GM23338 (cell line): ENCODE data around the gene UBAC2. TPM values are rescaled to one million over a fixed set of nuclear protein-coding genes. Genes with fewer than 3 reads are reported as not detected.

Experiments
- ATAC-seq: fragments of 200-7000 bp; cut with Tn5 transposase; 3 replicates; pipeline ENCODE4 v1.9.1; 2020
- DNase-seq: peaks from one replicate; pipeline ENCODE4 v3.0.0-alpha.2; 2015; ENCODE audit warnings: low spot score
- H2AFZ ChIP-seq: fragments of 200-600 bp; sonication (generic); 2 replicates; pipeline ENCODE4 v1.8.0; 2016; ENCODE audit warnings: antibody characterized with exemption, mild to moderate bottlenecking, moderate library complexity
- H3F3A ChIP-seq: fragments of 200-600 bp; sonication (generic); replicated peaks from 2 replicates; pipeline ENCODE4 v1.8.0; 2017; ENCODE audit warnings: antibody characterized with exemption, mixed run types, low read depth
- H3K27ac ChIP-seq: fragments of 200-600 bp; sonication (generic); 2 replicates; pipeline ENCODE4 v1.6.1; 2016; ENCODE audit warnings: low read depth
- H3K27me3 ChIP-seq: fragments of 200-600 bp; sonication (generic); 2 replicates; pipeline ENCODE4 v1.8.0; 2016; ENCODE audit warnings: mild to moderate bottlenecking, mixed run types, moderate library complexity; ENCODE audit not compliant: insufficient read depth
- H3K36me3 ChIP-seq: fragments of 200-600 bp; sonication (generic); 2 replicates; pipeline ENCODE4 v1.8.0; 2016; ENCODE audit warnings: mild to moderate bottlenecking; ENCODE audit not compliant: insufficient read depth
- H3K4me1 ChIP-seq: fragments of 200-600 bp; sonication (generic); 2 replicates; pipeline ENCODE4 v1.8.0; 2016; ENCODE audit warnings: mild to moderate bottlenecking, moderate library complexity; ENCODE audit not compliant: insufficient read depth
- H3K4me2 ChIP-seq: fragments of 200-600 bp; sonication (generic); 2 replicates; pipeline ENCODE4 v1.7.1; 2017; ENCODE audit warnings: mixed run types
- H3K4me3 ChIP-seq: fragments of 200-600 bp; sonication (generic); 2 replicates; pipeline ENCODE4 v1.6.1; 2016; ENCODE audit warnings: mixed run types
- H3K79me2 ChIP-seq: fragments of 200-600 bp; sonication (generic); replicated peaks from 2 replicates; pipeline ENCODE4 v1.8.0; 2017; ENCODE audit warnings: mild to moderate bottlenecking; ENCODE audit not compliant: insufficient read depth
- H3K9me2 ChIP-seq: fragments of 200-600 bp; sonication (generic); 2 replicates; pipeline ENCODE4 v1.8.0; 2017; ENCODE audit not compliant: insufficient read depth
- H4K20me1 ChIP-seq: fragments of 200-600 bp; sonication (generic); replicated peaks from 2 replicates; pipeline ENCODE4 v1.8.0; 2017; ENCODE audit warnings: mild to moderate bottlenecking; ENCODE audit not compliant: insufficient read depth
- H3K27ac Mint-ChIP-seq: 2 replicates; pipeline ENCODE4 v1.8.0; 2020; ENCODE audit warnings: inconsistent platforms, mild to moderate bottlenecking, moderate library complexity, mixed read lengths
- H3K27me3 Mint-ChIP-seq: 3 replicates; pipeline ENCODE4 v1.8.0; 2022; ENCODE audit warnings: low read depth, mild to moderate bottlenecking, moderate library complexity, mixed read lengths, inconsistent platforms; ENCODE audit not compliant: insufficient read depth, poor library complexity
- H3K36me3 Mint-ChIP-seq: 3 replicates; pipeline ENCODE4 v1.8.0; 2021; ENCODE audit warnings: low read depth, mild to moderate bottlenecking, inconsistent platforms, moderate library complexity, mixed read lengths
- H3K4me1 Mint-ChIP-seq: 3 replicates; pipeline ENCODE4 v1.8.0; 2020; ENCODE audit warnings: mild to moderate bottlenecking, inconsistent platforms, mixed read lengths
- H3K4me3 Mint-ChIP-seq: 3 replicates; pipeline ENCODE4 v1.8.0; 2021; ENCODE audit warnings: moderate library complexity, mild to moderate bottlenecking, inconsistent platforms, mixed read lengths
- H3K9me3 Mint-ChIP-seq: 3 replicates; pipeline ENCODE4 v1.8.0; 2020; ENCODE audit warnings: moderate library complexity, mild to moderate bottlenecking, inconsistent platforms, mixed read lengths
- CREB1 ChIP-seq: fragments of 250-450 bp; sonication (Bioruptor Pico); IDR thresholded peaks from 2 replicates; pipeline ENCODE4 v1.5.0; 2020; ENCODE audit warnings: low read depth, mild to moderate bottlenecking, moderate library complexity
- EZH2 ChIP-seq: fragments of 200-600 bp; sonication (generic); IDR thresholded peaks from one replicate; pipeline ENCODE4 v1.8.0; 2017; ENCODE audit warnings: antibody characterized with exemption, mild to moderate bottlenecking, low read depth; ENCODE audit not compliant: unreplicated experiment
- EZH2phosphoT487 ChIP-seq: fragments of 200-600 bp; sonication (generic); IDR thresholded peaks from one replicate; pipeline ENCODE4 v1.8.1; 2018; ENCODE audit warnings: antibody characterized with exemption; ENCODE audit not compliant: unreplicated experiment
- JUNB ChIP-seq: IDR thresholded peaks from one replicate; pipeline ENCODE4 v1.6.1; 2016; ENCODE audit warnings: antibody characterized with exemption; ENCODE audit not compliant: unreplicated experiment
- NANOG ChIP-seq: IDR thresholded peaks from 2 replicates; pipeline ENCODE4 v1.6.1; 2016; ENCODE audit warnings: antibody characterized with exemption, borderline replicate concordance
- POLR2AphosphoS5 ChIP-seq: IDR thresholded peaks from 2 replicates; pipeline ENCODE4 v1.6.1; 2016; ENCODE audit warnings: antibody characterized with exemption, low read depth
- STAT1 ChIP-seq: IDR thresholded peaks from one replicate; pipeline ENCODE4 v1.6.1; 2016; ENCODE audit warnings: antibody characterized with exemption; ENCODE audit not compliant: unreplicated experiment
- ZNF114 ChIP-seq: fragments of 250-450 bp; sonication (Bioruptor Pico); IDR thresholded peaks from 2 replicates; pipeline ENCODE4 v1.5.0; 2020; ENCODE audit warnings: mild to moderate bottlenecking, moderate library complexity
- ZNF331 ChIP-seq: fragments of 250-450 bp; sonication (Bioruptor Pico); IDR thresholded peaks from 2 replicates; pipeline ENCODE4 v1.5.0; 2020; ENCODE audit warnings: low read depth, mild to moderate bottlenecking, moderate library complexity
- polyA plus RNA-seq: library from polyadenylated mRNA; unstranded; fragments of >200 nt; fragmentation: Nextera tagmentation; extraction: Ambion mirVana; gene quantifications from 2 replicates; pipeline ENCODE4 v1.2.1, GENCODE V29; 2016
- total RNA-seq: library from RNA; depleted of rRNA; stranded (reverse); fragments of >200 nt; shearing (Covaris generic); gene quantifications from 2 replicates; pipeline ENCODE4 v1.2.3, GENCODE V29; 2014
- TF ChIP-seq, protein P1 (sequence below): fragments of 250-450 bp; sonication (Bioruptor Pico); IDR thresholded peaks from 2 replicates; pipeline ENCODE4 v1.5.0; 2020; ENCODE audit warnings: mild to moderate bottlenecking, moderate library complexity
- TF ChIP-seq, protein P2 (sequence below), 2 experiments: fragments of 200-600 bp in 1 of 2; sonication (generic) in 1 of 2; conservative IDR thresholded peaks; 2 replicates each; pipeline versions ENCODE4 v1.5.1 to v1.6.1; 2016 to 2017; ENCODE audit warnings: antibody characterized with exemption in 2 of 2, low read depth in 2 of 2, mild to moderate bottlenecking in 2 of 2, moderate library complexity in 1 of 2
- TF ChIP-seq, protein P3 (sequence below): IDR thresholded peaks from one replicate; pipeline ENCODE4 v1.6.1; 2018; ENCODE audit warnings: antibody characterized with exemption; ENCODE audit not compliant: unreplicated experiment
- TF ChIP-seq, protein P4 (sequence below): IDR thresholded peaks from 2 replicates; pipeline ENCODE4 v1.6.1; 2016; ENCODE audit warnings: antibody characterized with exemption

The UBAC2 gene
- total and polyA plus RNA-seq, 2 experiments from 2014 or later = 37.9 to 76.9 TPM

DNA sequence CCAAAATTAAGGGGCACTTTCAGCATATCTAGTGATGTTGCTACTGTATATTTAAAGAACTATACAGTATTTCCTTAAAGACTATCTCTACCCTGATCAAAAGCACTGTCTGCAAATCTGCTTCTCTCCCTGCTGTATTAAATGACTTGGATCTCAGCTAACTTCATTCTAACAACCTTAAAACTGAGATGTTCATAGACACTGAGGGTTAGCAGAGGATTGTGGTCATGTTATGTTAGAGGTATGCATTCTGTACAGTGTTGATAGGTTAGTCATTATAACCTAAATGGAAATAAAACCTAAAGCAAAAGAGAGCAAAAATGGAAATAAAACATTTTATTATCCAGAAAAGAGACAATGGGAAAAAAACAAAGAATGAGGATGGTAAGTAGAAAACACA, 96.7 kb downstream of the UBAC2 start:
- H3K79me2 ChIP-seq = 0 out of 2 replicates have a peak, but pooled peaks cover 3% of the 10 kb centered on the region
- H3K4me3 Mint-ChIP-seq = no peak overlapping the region
- H3K27ac ChIP-seq = no peak overlapping the region
- peaks cover 12% of the 10 kb centered on the region; the same call in 1 of the 2 replicates for H4K20me1 ChIP-seq
- H3K27me3 ChIP-seq = no peaks in the 10 kb centered on the region
- H3K4me1 ChIP-seq = no peaks in the 10 kb centered on the region
- DNase-seq = no peak
- no peaks in the 10 kb centered on the region for H3F3A ChIP-seq
- no peak overlapping the region for H3K4me3 ChIP-seq
- no peaks in the 10 kb centered on the region for H3K9me2 ChIP-seq
- no peak overlapping the region for H2AFZ ChIP-seq
- H3K27me3 Mint-ChIP-seq = no peaks in the 10 kb centered on the region
- no peak overlapping the region for H3K27ac Mint-ChIP-seq
- no peaks in the 10 kb centered on the region for H3K9me3 Mint-ChIP-seq
- peaks cover 8% of the 10 kb centered on the region; the same call in 2 of the 3 replicates for H3K4me1 Mint-ChIP-seq
- TF ChIP-seq POLR2AphosphoS5 (no peak), ZNF331 (CRISPR knock-in tag) (no peak), JUNB (no peak), NANOG (no peak), CREB1 (CRISPR knock-in tag) (no peak), EZH2 (no peak), EZH2phosphoT487 (no peak), STAT1 (no peak), ZNF114 (no peak)
- TF ChIP-seq, protein P1, sequence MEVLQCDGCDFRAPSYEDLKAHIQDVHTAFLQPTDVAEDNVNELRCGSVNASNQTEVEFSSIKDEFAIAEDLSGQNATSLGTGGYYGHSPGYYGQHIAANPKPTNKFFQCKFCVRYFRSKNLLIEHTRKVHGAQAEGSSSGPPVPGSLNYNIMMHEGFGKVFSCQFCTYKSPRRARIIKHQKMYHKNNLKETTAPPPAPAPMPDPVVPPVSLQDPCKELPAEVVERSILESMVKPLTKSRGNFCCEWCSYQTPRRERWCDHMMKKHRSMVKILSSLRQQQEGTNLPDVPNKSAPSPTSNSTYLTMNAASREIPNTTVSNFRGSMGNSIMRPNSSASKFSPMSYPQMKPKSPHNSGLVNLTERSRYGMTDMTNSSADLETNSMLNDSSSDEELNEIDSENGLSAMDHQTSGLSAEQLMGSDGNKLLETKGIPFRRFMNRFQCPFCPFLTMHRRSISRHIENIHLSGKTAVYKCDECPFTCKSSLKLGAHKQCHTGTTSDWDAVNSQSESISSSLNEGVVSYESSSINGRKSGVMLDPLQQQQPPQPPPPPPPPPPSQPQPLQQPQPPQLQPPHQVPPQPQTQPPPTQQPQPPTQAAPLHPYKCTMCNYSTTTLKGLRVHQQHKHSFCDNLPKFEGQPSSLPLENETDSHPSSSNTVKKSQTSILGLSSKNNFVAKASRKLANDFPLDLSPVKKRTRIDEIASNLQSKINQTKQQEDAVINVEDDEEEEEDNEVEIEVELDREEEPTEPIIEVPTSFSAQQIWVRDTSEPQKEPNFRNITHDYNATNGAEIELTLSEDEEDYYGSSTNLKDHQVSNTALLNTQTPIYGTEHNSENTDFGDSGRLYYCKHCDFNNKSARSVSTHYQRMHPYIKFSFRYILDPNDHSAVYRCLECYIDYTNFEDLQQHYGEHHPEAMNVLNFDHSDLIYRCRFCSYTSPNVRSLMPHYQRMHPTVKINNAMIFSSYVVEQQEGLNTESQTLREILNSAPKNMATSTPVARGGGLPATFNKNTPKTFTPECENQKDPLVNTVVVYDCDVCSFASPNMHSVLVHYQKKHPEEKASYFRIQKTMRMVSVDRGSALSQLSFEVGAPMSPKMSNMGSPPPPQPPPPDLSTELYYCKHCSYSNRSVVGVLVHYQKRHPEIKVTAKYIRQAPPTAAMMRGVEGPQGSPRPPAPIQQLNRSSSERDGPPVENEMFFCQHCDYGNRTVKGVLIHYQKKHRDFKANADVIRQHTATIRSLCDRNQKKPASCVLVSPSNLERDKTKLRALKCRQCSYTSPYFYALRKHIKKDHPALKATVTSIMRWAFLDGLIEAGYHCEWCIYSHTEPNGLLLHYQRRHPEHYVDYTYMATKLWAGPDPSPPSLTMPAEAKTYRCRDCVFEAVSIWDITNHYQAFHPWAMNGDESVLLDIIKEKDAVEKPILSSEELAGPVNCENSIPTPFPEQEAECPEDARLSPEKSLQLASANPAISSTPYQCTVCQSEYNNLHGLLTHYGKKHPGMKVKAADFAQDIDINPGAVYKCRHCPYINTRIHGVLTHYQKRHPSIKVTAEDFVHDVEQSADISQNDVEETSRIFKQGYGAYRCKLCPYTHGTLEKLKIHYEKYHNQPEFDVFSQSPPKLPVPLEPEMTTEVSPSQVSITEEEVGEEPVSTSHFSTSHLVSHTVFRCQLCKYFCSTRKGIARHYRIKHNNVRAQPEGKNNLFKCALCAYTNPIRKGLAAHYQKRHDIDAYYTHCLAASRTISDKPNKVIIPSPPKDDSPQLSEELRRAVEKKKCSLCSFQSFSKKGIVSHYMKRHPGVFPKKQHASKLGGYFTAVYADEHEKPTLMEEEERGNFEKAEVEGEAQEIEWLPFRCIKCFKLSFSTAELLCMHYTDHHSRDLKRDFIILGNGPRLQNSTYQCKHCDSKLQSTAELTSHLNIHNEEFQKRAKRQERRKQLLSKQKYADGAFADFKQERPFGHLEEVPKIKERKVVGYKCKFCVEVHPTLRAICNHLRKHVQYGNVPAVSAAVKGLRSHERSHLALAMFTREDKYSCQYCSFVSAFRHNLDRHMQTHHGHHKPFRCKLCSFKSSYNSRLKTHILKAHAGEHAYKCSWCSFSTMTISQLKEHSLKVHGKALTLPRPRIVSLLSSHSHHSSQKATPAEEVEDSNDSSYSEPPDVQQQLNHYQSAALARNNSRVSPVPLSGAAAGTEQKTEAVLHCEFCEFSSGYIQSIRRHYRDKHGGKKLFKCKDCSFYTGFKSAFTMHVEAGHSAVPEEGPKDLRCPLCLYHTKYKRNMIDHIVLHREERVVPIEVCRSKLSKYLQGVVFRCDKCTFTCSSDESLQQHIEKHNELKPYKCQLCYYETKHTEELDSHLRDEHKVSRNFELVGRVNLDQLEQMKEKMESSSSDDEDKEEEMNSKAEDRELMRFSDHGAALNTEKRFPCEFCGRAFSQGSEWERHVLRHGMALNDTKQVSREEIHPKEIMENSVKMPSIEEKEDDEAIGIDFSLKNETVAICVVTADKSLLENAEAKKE (CRISPR knock-in tag) = no peak
- TF ChIP-seq, protein P2, sequence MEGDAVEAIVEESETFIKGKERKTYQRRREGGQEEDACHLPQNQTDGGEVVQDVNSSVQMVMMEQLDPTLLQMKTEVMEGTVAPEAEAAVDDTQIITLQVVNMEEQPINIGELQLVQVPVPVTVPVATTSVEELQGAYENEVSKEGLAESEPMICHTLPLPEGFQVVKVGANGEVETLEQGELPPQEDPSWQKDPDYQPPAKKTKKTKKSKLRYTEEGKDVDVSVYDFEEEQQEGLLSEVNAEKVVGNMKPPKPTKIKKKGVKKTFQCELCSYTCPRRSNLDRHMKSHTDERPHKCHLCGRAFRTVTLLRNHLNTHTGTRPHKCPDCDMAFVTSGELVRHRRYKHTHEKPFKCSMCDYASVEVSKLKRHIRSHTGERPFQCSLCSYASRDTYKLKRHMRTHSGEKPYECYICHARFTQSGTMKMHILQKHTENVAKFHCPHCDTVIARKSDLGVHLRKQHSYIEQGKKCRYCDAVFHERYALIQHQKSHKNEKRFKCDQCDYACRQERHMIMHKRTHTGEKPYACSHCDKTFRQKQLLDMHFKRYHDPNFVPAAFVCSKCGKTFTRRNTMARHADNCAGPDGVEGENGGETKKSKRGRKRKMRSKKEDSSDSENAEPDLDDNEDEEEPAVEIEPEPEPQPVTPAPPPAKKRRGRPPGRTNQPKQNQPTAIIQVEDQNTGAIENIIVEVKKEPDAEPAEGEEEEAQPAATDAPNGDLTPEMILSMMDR (conservative IDR thresholded peaks at IDR 0.05; ENCODE audit: low read depth in 2 of 2) = no peak
- TF ChIP-seq, protein P3, sequence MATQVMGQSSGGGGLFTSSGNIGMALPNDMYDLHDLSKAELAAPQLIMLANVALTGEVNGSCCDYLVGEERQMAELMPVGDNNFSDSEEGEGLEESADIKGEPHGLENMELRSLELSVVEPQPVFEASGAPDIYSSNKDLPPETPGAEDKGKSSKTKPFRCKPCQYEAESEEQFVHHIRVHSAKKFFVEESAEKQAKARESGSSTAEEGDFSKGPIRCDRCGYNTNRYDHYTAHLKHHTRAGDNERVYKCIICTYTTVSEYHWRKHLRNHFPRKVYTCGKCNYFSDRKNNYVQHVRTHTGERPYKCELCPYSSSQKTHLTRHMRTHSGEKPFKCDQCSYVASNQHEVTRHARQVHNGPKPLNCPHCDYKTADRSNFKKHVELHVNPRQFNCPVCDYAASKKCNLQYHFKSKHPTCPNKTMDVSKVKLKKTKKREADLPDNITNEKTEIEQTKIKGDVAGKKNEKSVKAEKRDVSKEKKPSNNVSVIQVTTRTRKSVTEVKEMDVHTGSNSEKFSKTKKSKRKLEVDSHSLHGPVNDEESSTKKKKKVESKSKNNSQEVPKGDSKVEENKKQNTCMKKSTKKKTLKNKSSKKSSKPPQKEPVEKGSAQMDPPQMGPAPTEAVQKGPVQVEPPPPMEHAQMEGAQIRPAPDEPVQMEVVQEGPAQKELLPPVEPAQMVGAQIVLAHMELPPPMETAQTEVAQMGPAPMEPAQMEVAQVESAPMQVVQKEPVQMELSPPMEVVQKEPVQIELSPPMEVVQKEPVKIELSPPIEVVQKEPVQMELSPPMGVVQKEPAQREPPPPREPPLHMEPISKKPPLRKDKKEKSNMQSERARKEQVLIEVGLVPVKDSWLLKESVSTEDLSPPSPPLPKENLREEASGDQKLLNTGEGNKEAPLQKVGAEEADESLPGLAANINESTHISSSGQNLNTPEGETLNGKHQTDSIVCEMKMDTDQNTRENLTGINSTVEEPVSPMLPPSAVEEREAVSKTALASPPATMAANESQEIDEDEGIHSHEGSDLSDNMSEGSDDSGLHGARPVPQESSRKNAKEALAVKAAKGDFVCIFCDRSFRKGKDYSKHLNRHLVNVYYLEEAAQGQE = no peak
- TF ChIP-seq, protein P4, sequence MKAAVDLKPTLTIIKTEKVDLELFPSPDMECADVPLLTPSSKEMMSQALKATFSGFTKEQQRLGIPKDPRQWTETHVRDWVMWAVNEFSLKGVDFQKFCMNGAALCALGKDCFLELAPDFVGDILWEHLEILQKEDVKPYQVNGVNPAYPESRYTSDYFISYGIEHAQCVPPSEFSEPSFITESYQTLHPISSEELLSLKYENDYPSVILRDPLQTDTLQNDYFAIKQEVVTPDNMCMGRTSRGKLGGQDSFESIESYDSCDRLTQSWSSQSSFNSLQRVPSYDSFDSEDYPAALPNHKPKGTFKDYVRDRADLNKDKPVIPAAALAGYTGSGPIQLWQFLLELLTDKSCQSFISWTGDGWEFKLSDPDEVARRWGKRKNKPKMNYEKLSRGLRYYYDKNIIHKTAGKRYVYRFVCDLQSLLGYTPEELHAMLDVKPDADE = no peak
- ATAC-seq = no peak
- no peaks in the 10 kb centered on the region for H3K36me3 ChIP-seq
- H3K4me2 ChIP-seq = no peak overlapping the region
- no peaks in the 10 kb centered on the region for H3K36me3 Mint-ChIP-seq
